ENCODE measurements around the gene APOC4. TPM values are rescaled to one million over a fixed set of nuclear protein-coding genes. Genes with fewer than 3 reads are reported as not detected.

APOC4 gene
- total RNA-seq, 3 donors from 2014 or later (not counting 1 experiment from before 2014, with no cell fraction given), result not detected

DNA sequence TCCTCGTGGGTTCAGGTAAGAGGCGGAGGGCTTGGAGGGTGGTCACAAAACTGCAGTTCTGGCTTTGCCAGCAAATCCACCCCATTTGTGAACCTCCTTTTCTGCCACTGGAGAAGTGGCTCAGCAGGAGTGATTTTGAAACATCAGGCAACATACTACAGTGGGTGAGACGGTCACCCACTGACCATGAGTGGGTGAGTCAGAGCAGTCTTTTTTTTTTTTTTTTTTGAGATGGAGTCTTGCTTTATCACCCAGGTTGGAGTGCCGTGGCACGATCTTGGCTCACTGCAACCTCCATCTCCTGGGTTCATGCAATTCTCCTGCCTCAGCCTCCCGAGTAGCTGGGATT, 48.0 kb upstream of the APOC4 start:
- Mint-ChIP-seq H3K36me3 (no peaks in the 10 kb centered on the region), H3K9me3 (no peaks in the 10 kb centered on the region), H3K27ac (no peak overlapping the region), H3K4me1 (peaks cover 25 to 30% of the 10 kb centered on the region in 2 donors), H3K27me3 (ENCODE audit: low read depth in 2 of 2) (no peaks in the 10 kb centered on the region), H3K4me3 (no peak overlapping the region)
- no peaks in the 10 kb centered on the region for H3K27me3 ChIP-seq (ENCODE audit: control insufficient read depth, insufficient read depth, low read length)
- intact Hi-C loops (cut with micrococcal nuclease), result no loop called here
- no peak overlapping the region for H3K27ac ChIP-seq (ENCODE audit: low read length)
- H3K36me3 ChIP-seq (ENCODE audit: control insufficient read depth, insufficient read depth, low read length), result peaks cover 31% of the 10 kb centered on the region
- ATAC-seq (no peak), DNase-seq (no peak)
- no peak overlapping the region for H3K4me3 ChIP-seq (ENCODE audit: low read length)
- TF ChIP-seq, protein P1, sequence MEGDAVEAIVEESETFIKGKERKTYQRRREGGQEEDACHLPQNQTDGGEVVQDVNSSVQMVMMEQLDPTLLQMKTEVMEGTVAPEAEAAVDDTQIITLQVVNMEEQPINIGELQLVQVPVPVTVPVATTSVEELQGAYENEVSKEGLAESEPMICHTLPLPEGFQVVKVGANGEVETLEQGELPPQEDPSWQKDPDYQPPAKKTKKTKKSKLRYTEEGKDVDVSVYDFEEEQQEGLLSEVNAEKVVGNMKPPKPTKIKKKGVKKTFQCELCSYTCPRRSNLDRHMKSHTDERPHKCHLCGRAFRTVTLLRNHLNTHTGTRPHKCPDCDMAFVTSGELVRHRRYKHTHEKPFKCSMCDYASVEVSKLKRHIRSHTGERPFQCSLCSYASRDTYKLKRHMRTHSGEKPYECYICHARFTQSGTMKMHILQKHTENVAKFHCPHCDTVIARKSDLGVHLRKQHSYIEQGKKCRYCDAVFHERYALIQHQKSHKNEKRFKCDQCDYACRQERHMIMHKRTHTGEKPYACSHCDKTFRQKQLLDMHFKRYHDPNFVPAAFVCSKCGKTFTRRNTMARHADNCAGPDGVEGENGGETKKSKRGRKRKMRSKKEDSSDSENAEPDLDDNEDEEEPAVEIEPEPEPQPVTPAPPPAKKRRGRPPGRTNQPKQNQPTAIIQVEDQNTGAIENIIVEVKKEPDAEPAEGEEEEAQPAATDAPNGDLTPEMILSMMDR (IDR thresholded peaks at IDR 0.05), result no peak
- no peaks in the 10 kb centered on the region for H3K9me3 ChIP-seq (ENCODE audit: control insufficient read depth, insufficient read depth, low read length)
- peaks cover 21% of the 10 kb centered on the region for H3K4me1 ChIP-seq (ENCODE audit: control insufficient read depth, insufficient read depth, low read length)
- WGBS (ENCODE audit: insufficient coverage), result 97% methylated on average over 4 of the region's 6 CpGs

DNA sequence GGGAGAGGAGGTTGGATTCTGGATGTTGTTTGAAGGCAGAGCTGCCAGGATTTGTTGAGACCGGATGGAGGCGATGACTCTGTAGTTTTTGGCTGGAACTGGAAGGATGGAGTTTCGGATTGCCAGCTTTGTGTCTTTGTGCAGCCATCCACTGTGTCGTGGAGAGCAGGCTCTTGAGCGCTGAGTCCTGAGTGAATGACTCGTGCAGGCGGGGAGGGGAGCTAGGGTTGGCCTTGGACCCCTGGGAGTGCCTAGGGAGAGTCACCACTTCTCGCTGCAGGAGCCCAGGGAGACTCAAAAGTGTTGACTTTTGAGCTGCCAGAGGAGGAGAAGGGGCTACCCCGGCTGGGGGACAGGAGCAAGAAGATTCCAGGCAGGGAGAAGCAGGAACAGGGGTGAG, 47.1 kb upstream of the APOC4 start:
- 90% methylated on average over 9 of the region's 9 CpGs for WGBS (ENCODE audit: insufficient coverage)
- Mint-ChIP-seq H3K27ac (no peak overlapping the region), H3K4me3 (no peak overlapping the region), H3K27me3 (ENCODE audit: low read depth in 2 of 2) (no peaks in the 10 kb centered on the region), H3K36me3 (no peaks in the 10 kb centered on the region), H3K9me3 (no peaks in the 10 kb centered on the region), H3K4me1 (peaks cover 23 to 29% of the 10 kb centered on the region in 2 donors)
- no peaks in the 10 kb centered on the region for H3K9me3 ChIP-seq (ENCODE audit: control insufficient read depth, insufficient read depth, low read length)
- no peak overlapping the region for H3K27ac ChIP-seq (ENCODE audit: low read length)
- no peak for ATAC-seq
- H3K4me1 ChIP-seq (ENCODE audit: control insufficient read depth, insufficient read depth, low read length), result peaks cover 16% of the 10 kb centered on the region
- peaks cover 33% of the 10 kb centered on the region for H3K36me3 ChIP-seq (ENCODE audit: control insufficient read depth, insufficient read depth, low read length)
- intact Hi-C loops (cut with micrococcal nuclease), result no loop called here
- no peak overlapping the region for H3K4me3 ChIP-seq (ENCODE audit: low read length)
- TF ChIP-seq, protein P1 (IDR thresholded peaks at IDR 0.05), result no peak
- no peak for DNase-seq
- H3K27me3 ChIP-seq (ENCODE audit: control insufficient read depth, insufficient read depth, low read length), result no peaks in the 10 kb centered on the region

DNA sequence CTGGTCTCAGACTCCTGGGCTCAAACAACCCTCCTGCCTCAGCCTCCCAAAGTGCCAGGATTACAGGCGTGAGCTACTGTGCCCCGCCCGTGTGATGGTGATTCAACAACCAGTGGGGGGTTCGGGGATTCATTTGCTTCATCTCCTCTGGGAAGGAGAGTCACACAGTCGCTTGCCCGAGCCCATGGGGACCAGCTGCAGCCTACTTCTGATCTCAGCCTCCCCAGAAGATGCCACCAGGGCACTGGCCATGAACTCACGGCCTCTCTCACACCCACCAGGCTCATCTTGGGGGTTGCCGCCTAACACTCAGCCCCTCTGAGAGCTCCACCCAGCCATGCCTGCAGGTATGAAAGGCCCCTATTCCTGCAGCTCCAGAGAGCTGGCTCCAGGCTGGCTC, 44.2 kb upstream of the APOC4 start:
- intact Hi-C loops (cut with micrococcal nuclease), result no loop called here
- 96% methylated on average over 8 of the region's 8 CpGs for WGBS (ENCODE audit: insufficient coverage)
- Histone ChIP-seq H3K36me3 (ENCODE audit: control insufficient read depth, insufficient read depth, low read length) (peaks cover 53% of the 10 kb centered on the region), H3K4me3 (ENCODE audit: low read length) (no peak overlapping the region), H3K9me3 (ENCODE audit: control insufficient read depth, insufficient read depth, low read length) (no peaks in the 10 kb centered on the region), H3K4me1 (ENCODE audit: control insufficient read depth, insufficient read depth, low read length) (no peaks in the 10 kb centered on the region), H3K27me3 (ENCODE audit: control insufficient read depth, insufficient read depth, low read length) (no peaks in the 10 kb centered on the region), H3K27ac (ENCODE audit: low read length) (no peak overlapping the region)
- no peak for ATAC-seq
- TF ChIP-seq, protein P1 (IDR thresholded peaks at IDR 0.05), result no peak
- Mint-ChIP-seq H3K27ac (no peak overlapping the region), H3K27me3 (ENCODE audit: low read depth in 2 of 2) (no peaks in the 10 kb centered on the region), H3K4me3 (no peak overlapping the region), H3K36me3 (no peaks in the 10 kb centered on the region), H3K4me1 (peaks cover 2 to 4% of the 10 kb centered on the region in 2 donors), H3K9me3 (no peaks in the 10 kb centered on the region)
- DNase-seq, result no peak

Measured in natural killer cell (primary cell).